Stimulated activated CD8-positive, alpha-beta memory T cell treated with anti-CD3 and anti-CD28 coated beads, Interleukin-4, amount 100 ng/mL, for 48 hours (primary cell): Measurements from ENCODE around the gene THTPA.
"Not testable (repeated sequence)": the region's sequence is repeated elsewhere in the genome, so short reads cannot be mapped to it uniquely, and the experiment has no call there.

Experiments used
- DNase-seq: peaks from one replicate; pipeline ENCODE4 v3.0.0-alpha.2; 2020

THTPA gene

GRCh38 chr14:23584527-23585203 is 28.6 kb downstream of the THTPA start:
- not testable (repeated sequence) for DNase-seq

GRCh38 chr14:23588884-23589598 is 33.0 kb downstream of the THTPA start:
- DNase-seq, result peak; percentile 90

GRCh38 chr14:23589606-23590005 is 33.5 kb downstream of the THTPA start:
- no peak for DNase-seq

GRCh38 chr14:23590198-23590597 is 34.1 kb downstream of the THTPA start:
- no peak for DNase-seq

GRCh38 chr14:23594191-23594590 is 38.1 kb downstream of the THTPA start:
- DNase-seq, result not testable (repeated sequence)

- no peak for DNase-seq
Observed at GRCh38 chr14:23600322-23600707, 44.2 kb downstream of the THTPA start.

- DNase-seq, result no peak
Observed at GRCh38 chr14:23600806-23601205, 44.7 kb downstream of the THTPA start.

- DNase-seq, result no peak
Observed at GRCh38 chr14:23601424-23601823, 45.4 kb downstream of the THTPA start.

- no peak for DNase-seq
Observed at GRCh38 chr14:23601845-23602180, 45.7 kb downstream of the THTPA start.

GRCh38 chr14:23602181-23603095 is 46.4 kb downstream of the THTPA start:
- no peak for DNase-seq

- DNase-seq, result no peak
Observed at GRCh38 chr14:23603103-23603502, 47.0 kb downstream of the THTPA start.

- DNase-seq, result no peak
Observed at GRCh38 chr14:23604148-23604547, 48.1 kb downstream of the THTPA start.

GRCh38 chr14:23604675-23605170 is 48.7 kb downstream of the THTPA start:
- no peak for DNase-seq

- peak; percentile 48 for DNase-seq
Observed at GRCh38 chr14:23605931-23606585, 50.0 kb downstream of the THTPA start.

- no peak for DNase-seq
Observed at GRCh38 chr14:23608454-23608853, 52.4 kb downstream of the THTPA start.

GRCh38 chr14:23609001-23609400 is 52.9 kb downstream of the THTPA start:
- DNase-seq, result no peak

- DNase-seq, result not testable (repeated sequence)
Observed at GRCh38 chr14:23609411-23610089, 53.5 kb downstream of the THTPA start.
